SIG-M5 treated with dmso at 0.1 percent for 504 hours (cell line): ENCODE data around the gene TOMM5.

Experiments used
- DNase-seq: peaks from one replicate; lab custom pipeline; 2025; ENCODE audit not compliant: unreplicated experiment; lab: John Stamatoyannopoulos, UW

TOMM5 gene

DNA sequence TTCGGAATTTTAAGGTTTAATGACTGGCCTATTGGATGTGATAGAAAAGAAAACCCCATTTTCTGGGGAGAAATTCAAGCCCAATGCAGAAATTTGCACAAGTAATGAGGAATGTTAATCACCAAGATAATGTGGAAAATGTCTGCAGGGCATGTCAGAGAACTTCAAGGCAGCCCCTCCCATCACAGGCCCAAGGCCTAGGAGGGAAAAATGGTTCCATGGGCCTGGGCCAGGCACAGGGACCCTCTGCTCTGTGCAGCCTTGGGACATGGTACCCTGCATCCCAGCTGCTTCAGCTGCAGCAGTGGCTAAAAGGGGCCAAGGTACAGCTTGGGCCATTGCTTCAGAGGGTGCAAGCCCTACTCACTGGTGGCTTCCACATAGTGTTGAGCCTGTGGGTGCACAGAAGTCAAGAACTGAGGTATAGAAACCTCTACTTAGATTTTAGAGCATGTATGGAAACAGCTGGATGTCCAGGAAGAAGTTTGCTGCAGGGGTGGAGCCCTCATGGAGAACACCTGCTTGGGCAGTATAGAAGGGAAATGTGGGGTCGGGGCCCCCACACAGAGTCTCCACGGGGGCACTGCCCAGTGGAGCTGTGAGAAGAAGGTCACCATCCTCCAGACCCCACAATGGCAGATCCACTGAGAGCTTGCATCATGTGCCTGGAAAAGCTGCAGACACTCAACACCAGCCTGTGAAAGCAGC is 28.4 kb downstream of the TOMM5 start:
- no peak for DNase-seq

DNA sequence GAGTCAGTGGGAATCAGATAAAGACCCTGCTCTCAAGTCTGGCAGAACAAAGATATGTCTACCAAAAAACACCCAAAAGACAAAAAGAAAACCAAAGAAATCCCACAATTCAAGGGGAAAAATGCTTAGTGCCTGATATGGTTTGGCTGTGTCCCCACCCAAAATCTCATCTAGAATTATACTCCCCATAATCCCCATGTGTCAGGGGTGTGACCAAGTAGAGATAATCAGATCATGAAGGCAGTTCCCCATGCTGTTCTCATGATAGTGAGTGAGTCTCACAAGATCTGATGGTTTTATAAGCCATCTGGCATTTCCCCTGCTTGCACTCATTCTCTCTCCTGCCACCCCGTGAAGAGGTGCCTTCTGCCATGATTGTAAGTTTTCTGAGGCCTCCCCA is 29.6 kb downstream of the TOMM5 start:
- DNase-seq = no peak

DNA sequence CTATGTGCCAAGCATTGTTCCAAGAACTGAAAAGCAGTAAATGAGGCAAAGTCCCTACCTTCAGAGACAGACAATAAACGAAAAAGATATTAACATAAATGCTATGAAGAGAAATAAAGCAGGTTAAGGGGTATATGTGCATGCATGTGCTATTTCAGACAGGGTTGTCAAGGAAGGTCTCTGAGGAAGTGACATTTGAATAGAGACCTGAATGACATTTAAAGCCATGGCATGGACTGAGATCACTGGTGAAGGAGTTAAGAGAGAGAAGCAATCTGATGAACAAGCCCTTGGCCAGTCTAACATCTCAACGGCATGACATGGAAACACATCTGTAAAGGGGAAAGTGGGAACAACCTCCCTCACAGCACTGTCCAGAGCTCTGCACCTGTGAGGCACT is 30.7 kb downstream of the TOMM5 start:
- no peak for DNase-seq

DNA sequence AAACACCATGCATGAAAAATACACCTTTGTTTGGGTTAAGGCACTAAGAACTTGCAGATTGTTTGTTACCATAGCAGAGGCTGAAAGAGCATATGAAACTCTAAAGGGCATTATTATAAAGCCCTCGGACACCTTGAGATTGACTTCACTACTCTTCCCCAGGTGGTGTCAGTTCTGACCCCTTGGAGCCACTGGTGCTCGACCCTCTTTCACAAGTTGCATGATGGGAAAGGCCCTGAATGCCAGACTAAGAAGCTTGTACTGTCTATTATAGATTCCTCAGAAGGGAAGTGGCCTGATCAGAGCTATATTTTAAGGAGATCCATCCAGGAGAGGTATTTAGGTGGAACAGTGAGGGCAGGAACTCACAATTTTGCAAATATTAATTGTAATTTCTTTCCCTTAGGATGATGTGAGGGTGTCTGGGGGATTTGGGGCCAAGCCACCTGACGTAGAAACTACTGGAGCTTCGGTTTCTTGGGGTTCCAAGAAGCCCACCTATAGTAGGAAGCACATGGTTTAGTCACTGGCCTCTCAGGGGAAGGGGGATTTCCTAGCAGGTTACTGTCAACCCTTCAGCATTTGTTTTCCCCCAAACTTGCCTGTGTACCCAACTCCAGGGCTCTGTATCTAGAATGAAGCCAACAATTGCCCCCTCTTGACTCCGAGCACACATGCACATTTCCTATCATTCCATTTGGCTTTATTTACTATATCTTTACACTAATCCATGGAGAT is 32.4 kb downstream of the TOMM5 start:
- no peak for DNase-seq

DNA sequence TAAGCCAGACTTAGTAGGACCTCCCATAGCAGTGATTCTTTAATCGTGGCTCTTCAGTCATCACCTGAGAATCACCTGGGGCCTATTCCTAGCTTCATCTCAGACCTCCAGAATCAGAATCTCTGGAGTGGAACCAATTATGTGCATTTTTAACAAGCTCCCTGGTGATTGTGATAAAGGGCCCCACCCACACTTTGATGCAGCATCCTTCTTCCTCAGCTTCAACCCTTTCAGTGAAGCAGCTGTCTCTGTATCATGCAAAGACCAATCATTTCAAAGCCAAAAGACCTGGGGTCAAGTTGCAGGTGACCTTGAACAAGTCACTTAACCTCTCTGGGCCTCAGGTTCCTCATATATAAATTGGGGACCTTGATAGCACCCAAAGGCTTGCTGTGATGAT is 33.3 kb downstream of the TOMM5 start:
- no peak for DNase-seq

DNA sequence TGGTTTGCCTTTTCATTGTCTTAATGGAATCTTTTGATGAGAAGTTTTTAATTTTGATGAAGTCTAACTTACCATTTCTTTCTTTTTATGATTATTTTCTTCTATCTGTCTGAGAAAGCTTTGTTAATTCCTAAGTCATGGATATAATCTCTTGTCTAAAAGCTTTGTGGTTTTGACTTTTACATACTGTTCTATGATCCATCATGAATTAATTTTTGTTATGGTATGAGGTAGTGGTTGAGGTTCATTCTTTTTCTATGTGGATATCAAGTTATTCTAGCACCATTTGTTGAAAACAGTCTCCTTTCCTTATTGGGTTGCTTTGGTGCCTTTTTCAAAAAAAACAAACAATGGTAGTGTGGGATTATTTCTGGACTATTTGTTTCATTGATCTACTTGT is 36.6 kb downstream of the TOMM5 start:
- no peak for DNase-seq

DNA sequence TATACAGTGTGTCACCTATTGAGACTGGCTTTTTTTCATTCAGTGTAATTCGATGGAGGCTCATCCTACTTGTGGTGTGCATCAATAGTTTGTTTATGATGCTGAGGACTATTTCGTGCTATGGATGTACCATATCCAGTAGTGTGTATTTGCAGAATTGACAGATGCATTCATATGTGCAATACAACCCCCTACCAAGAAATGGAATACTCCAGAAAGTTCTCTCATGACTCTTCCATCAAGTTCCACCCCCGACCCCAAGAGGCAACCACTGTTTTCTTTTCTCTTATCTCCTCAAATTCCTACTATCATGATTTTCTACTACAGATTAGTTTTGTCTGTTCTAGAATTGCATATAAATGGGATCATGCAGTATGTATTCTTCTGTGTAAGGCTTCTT is 38.1 kb downstream of the TOMM5 start:
- no peak for DNase-seq

DNA sequence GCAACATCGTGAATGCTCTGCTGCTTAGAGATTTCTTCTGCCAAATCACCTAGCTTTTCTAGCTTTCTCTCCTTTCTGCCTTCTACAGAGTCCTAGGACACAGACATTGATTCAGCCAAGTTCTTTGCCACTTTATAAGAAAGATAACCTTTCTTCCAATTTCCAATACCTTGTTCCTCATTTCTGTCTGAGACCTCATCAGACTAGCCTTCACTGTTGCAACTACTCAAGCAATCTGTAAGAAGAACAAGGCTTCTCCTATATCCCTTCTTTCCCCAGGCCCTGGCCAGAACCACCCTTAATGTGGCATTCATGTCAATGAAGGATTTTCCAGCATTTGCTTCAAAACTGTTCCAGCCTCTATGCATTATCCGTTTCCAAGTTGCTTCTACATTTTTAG is 40.5 kb downstream of the TOMM5 start:
- DNase-seq = peak; percentile 21

DNA sequence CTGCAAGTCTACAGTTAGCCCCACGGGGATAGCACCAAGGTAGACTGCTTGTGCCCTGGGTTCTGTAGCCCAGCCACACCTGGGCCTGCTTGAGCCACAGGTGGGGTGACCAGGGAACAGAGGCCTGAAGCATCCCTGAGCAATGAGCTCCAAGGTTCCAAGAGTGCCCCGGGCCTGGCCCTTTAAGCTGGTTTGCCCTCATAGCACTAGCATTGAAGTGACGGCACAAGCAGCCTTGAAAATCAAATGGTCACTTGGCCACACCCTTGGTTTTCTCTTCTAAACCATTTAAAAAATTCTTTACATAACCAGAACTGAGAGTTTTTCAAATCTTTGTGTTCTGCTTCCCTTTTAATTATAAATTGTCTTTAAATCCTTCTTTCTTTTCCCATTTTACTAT is 40.9 kb downstream of the TOMM5 start:
- DNase-seq = no peak

DNA sequence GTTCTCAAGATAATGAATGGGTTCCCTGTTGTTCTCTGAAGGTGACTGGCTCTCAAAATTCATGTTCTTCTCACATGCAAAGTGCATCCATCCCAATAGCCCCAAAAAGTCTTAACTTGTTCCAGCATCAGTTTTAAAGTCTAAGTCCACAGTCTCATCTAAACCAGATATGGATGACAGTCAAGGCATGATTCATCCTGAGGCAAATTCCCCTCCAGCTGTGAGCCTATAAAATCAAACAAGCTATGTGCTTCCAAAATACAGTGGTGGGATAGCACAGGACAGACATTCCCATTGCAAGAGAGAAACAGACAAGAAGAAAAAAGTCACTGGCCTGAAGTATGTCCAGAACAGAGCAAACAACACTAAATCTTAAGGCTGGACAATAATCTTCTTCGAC is 41.6 kb downstream of the TOMM5 start:
- no peak for DNase-seq

DNA sequence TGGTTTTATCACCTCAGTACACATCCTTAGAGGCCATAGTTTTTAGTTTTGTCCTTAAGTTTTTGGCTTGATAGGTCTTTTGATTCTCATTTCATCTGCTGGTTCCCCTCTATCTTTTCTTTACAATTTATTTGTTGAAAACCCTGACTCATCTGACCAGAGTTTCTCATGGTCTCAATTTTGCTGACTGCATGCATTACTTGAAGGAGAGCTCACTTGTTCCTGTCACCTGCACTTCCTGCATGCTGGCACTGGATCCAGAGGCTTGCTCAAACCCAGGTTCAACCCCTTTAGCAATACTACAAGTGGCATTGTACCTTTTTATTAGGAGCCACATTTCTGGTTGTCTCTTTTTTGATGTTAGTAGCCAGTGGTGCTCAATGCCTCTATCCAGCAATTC is 42.9 kb downstream of the TOMM5 start:
- no peak for DNase-seq

DNA sequence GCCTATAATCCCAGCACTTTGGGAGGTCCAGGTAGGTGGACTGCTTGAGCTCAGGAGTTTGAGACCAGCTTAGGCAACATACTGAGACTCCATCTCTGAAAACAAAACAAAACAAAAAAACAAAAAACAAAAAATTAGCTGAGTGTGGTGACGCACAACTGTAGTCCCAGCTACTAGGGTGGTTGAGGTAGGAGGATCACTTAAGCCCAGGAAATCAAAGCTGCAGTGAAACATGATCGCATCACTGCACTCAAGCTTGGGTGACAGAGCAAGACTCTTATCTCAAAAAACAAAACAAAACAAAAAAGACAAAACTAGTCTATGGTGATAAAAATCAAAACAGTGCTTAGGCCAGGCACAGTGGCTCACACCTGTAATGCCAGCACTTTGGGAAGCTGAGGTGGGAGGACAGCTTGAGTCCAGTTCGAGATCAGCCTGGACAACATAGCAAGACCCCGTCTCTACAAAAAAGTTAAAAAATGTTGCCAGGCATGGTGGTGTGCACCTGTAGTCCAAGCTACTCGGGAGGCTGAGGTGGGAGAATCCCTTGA is 45.0 kb downstream of the TOMM5 start:
- DNase-seq = no peak

DNA sequence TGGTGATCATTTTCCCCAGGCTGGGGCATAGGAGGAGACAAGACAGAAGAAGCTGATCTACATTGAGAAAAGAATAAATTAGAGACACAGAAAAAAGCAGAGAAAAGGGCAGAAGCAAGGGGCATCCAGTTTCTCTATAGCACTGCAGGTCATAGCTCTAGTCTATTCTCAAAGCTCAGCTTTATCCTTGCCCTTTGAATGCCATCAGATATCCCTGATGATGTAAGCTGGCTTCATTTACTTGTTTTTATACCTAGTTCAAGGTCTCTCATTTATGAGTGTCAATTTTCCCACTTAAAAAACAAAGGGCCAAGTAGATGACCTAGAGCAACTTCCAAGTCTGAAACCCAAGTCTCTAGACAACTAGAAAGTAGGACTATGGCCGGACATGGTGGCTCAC is 48.9 kb downstream of the TOMM5 start:
- no peak for DNase-seq

DNA sequence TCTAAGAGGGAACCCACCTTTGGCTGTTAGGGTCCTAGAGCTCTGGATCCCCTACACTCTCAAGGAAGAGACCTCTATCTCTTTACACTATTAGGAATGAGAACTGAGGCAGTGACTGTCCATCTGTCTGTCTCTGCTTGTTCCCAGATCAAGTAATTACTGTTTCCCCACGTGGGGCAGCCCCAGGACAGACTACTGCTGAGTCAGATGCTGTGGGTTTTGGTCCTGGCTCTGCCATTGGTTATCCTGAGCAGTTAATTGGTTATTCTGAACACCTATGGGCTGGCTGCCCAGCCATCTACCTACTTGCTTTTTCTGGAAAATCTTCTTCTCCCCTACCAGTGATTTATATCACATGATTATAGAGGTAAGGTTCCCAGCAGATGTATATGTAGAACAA is 49.5 kb downstream of the TOMM5 start:
- DNase-seq = no peak

DNA sequence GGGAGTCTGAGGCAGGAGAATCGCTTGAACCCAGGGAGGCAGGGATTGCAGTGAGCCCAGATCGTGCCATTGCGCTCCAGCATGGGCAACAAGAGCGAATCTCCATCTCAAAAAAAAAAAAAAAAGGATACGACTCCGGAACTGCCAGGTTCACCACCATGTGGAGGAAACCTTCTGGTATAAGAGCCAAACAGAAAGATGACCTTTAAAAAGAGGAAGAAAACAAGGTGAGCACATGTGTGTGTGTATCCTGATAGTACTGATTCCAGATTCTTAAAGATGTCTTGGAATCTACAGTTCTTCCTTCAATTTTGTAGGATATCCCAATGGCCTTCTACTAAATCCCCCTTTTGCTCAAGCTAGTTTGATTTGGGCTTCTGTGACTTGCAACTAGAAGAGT is 49.9 kb downstream of the TOMM5 start:
- no peak for DNase-seq

DNA sequence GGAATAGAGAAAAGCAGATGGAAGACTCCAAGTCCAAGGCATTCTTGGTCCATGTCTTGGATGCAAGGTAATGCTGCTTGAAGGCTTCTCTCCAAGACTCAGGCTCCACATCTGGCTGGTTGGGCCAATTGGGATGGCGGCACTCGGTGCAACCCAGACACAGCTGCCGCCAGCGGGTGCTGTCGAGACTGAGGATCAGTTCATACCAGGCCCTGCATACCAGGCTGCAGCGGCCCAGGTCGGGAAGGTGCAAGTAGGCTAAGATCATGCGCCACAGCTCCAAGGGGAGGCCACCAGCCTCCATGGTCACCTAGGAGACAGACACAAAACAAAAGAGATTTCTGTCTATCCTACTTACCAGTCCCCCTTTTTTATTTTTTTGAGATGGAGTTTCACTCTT is 50.9 kb downstream of the TOMM5 start:
- no peak for DNase-seq

DNA sequence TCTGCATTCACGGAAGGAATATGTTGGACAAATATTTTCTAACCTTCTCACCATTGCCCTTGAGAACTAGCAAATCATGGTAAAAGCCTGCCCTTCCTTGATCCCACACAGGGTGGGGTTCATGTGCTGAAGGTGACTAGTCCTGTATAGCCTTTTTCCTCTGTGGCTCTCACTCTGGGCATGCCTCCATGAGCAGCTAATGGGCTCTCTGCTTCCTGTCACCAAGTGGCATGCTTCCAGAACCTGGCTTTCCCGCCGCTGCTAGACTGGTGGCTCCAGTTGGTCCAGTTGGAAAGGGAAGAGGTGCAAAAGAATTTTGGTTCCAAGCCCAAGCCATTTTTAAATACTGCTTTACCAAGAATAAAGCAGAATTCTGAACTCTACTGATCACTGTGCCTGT is 51.8 kb downstream of the TOMM5 start:
- DNase-seq = no peak

DNA sequence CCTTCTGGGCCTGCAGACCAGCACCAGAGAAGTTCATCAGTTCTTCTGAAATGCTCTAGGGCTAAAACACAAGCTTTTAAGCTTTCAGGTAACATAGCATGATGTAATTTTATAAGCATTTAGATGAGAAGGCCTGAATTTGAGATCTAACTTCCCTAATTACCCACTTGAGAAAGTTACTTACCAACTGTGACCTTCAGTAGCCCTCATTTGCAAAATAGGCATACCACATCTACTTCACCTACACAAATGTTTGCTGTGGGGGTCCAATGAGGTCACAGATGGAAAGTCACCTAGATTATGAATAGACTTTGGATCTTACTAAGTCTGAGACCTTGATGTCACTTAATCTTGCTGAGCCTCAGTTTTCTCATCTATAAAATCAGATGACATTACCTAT is 52.8 kb downstream of the TOMM5 start:
- no peak for DNase-seq
